Endothelial cell of umbilical vein (primary cell): Measurements from ENCODE around the gene ASB2. TPM values are rescaled to one million over a fixed set of nuclear protein-coding genes. Genes with fewer than 3 reads are reported as not detected.

Source experiments
- BruUV-seq: library from RNA; stranded (reverse); fragments of 400-500 nt; replicated peaks from 2 replicates; lab custom pipeline; 2021; lab: Mats Ljungman, UMichigan
- CTCF ChIA-PET: fragments of 300-600, 350-600 bp; sonication (Branson Sonifier 250); formaldehyde crosslinking; loops from one replicate; lab custom pipeline; 2021; ENCODE audit warnings: antibody characterized with exemption, inconsistent platforms; lab: Charles Lee
- POLR2A ChIA-PET: fragments of 300-600, 350-600 bp; sonication (Branson Sonifier 250); formaldehyde crosslinking; loops from one replicate; lab custom pipeline; 2021; ENCODE audit warnings: antibody characterized with exemption, inconsistent platforms; lab: Charles Lee
- DNase-seq: peaks from one replicate; pipeline ENCODE4 v3.0.0-alpha.2; 2011; ENCODE audit warnings: low read depth, low spot score
- FAIRE-seq: peaks from 2 replicates; lab custom pipeline; 2011; peaks lifted over from hg19 to GRCh38; lab: Jason Lieb, UNC
- H2AFZ ChIP-seq: 2 replicates; pipeline ENCODE4 v1.6.0; 2012; ENCODE audit warnings: low read depth, low read length, control low read depth, inconsistent platforms
- H3K27ac ChIP-seq: 2 replicates; pipeline ENCODE4 v1.5.1; 2011; ENCODE audit warnings: low read depth, mild to moderate bottlenecking, control low read depth, low read length, moderate library complexity; ENCODE audit not compliant: insufficient read depth
- H3K27me3 ChIP-seq, 2 experiments: 2 replicates each; pipeline versions ENCODE4 v1.6.0 to v1.6.1; 2011; ENCODE audit warnings: low read length in 2 of 2, mixed read lengths in 1 of 2; ENCODE audit not compliant: control insufficient read depth in 2 of 2, insufficient read depth in 2 of 2
- H3K36me3 ChIP-seq, 2 experiments: 2 replicates in 1 of 2; 3 replicates in 1 of 2; pipeline ENCODE4 v1.5.1; 2011; ENCODE audit warnings: low read length in 2 of 2, mild to moderate bottlenecking in 1 of 2, moderate library complexity in 1 of 2; ENCODE audit not compliant: control insufficient read depth in 2 of 2, insufficient read depth in 2 of 2; ENCODE audit errors: extremely low read depth in 1 of 2
- H3K4me1 ChIP-seq: 3 replicates; pipeline ENCODE4 v1.5.1; 2011; ENCODE audit warnings: mild to moderate bottlenecking, low read length; ENCODE audit not compliant: control insufficient read depth, insufficient read depth; ENCODE audit errors: extremely low read depth
- H3K4me2 ChIP-seq: 2 replicates; pipeline ENCODE4 v1.6.1; 2011; ENCODE audit warnings: low read length, control low read depth, mixed read lengths; ENCODE audit not compliant: insufficient read depth
- H3K4me3 ChIP-seq, 3 experiments: fragments of 200-600 bp in 1 of 3; sonication (generic), shearing (Covaris generic) in 1 of 3; replicated peaks in 1 of 3; 2 replicates each; pipeline ENCODE4 v1.5.1; 2011 to 2016; ENCODE audit warnings: control low read depth in 3 of 3, low read length in 3 of 3, mild to moderate bottlenecking in 2 of 3, inconsistent platforms in 1 of 3, low read depth in 1 of 3, moderate library complexity in 1 of 3; ENCODE audit not compliant: insufficient read depth in 1 of 3
- H3K79me2 ChIP-seq: 2 replicates; pipeline ENCODE4 v1.6.0; 2012; ENCODE audit warnings: low read length, inconsistent platforms; ENCODE audit not compliant: control insufficient read depth, insufficient read depth
- H3K9ac ChIP-seq: replicated peaks from 2 replicates; pipeline ENCODE3; 2011; ENCODE audit warnings: low read length, control low read depth; ENCODE audit not compliant: insufficient read depth; ENCODE audit errors: extremely low read depth
- H3K9me1 ChIP-seq: replicated peaks from 3 replicates; pipeline ENCODE4 v1.6.0; 2011; ENCODE audit warnings: mild to moderate bottlenecking, low read length; ENCODE audit not compliant: control insufficient read depth, insufficient read depth; ENCODE audit errors: extremely low read depth
- H3K9me3 ChIP-seq: replicated peaks from 2 replicates; pipeline ENCODE4 v1.5.1; 2012; ENCODE audit warnings: low read length, inconsistent platforms; ENCODE audit not compliant: control insufficient read depth, insufficient read depth
- H4K20me1 ChIP-seq: replicated peaks from 2 replicates; pipeline ENCODE3; 2011; ENCODE audit warnings: mild to moderate bottlenecking, low read length; ENCODE audit not compliant: control insufficient read depth, insufficient read depth; ENCODE audit errors: extremely low read depth
- EZH2 ChIP-seq: IDR thresholded peaks from 2 replicates; pipeline ENCODE4 v1.6.1; 2012; ENCODE audit warnings: borderline replicate concordance, low read depth, mild to moderate bottlenecking, moderate library complexity, low read length, inconsistent platforms; ENCODE audit not compliant: severe bottlenecking
- FOS ChIP-seq: IDR thresholded peaks from 2 replicates; pipeline ENCODE4 v1.6.1; 2011; ENCODE audit warnings: mild to moderate bottlenecking, low read length, moderate library complexity, borderline replicate concordance; ENCODE audit not compliant: insufficient read depth
- GATA2 ChIP-seq: IDR thresholded peaks from 2 replicates; pipeline ENCODE4 v1.7.0; 2011; ENCODE audit warnings: low read depth, mild to moderate bottlenecking, moderate library complexity, mixed read lengths, low read length; ENCODE audit not compliant: insufficient read length, insufficient read depth
- JUN ChIP-seq: IDR thresholded peaks from 2 replicates; pipeline ENCODE4 v1.6.1; 2011; ENCODE audit warnings: borderline replicate concordance, low read depth; ENCODE audit not compliant: insufficient read length, insufficient read depth
- MYC ChIP-seq: IDR thresholded peaks from one replicate; pipeline ENCODE4 v1.6.1; 2011; ENCODE audit warnings: mild to moderate bottlenecking, low read depth, low read length
- POLR2A ChIP-seq: IDR thresholded peaks from 2 replicates; pipeline ENCODE4 v1.6.1; 2012; ENCODE audit warnings: low read depth, mild to moderate bottlenecking, control low read depth, low read length
- POLR2AphosphoS5 ChIP-seq: IDR thresholded peaks from 2 replicates; pipeline ENCODE4 v1.6.1; 2012; ENCODE audit warnings: low read depth, mild to moderate bottlenecking, control low read depth, low read length, moderate library complexity; ENCODE audit not compliant: insufficient read depth
- dilution Hi-C: fragments of 300-500 bp; cut with MboI; formaldehyde crosslinking; loops from one replicate; pipeline ENCODE4 v1.15.0; 2019; ENCODE audit warnings: low sequenced_read_pairs; ENCODE audit not compliant: extremely low pct_ligation_motif_present
- intact Hi-C: fragments of 100-400 bp; cut with micrococcal nuclease; formaldehyde crosslinking; loops from one replicate; pipeline ENCODE4 v1.10.0; 2022
- polyA plus RNA-seq, 4 experiments: library from polyadenylated mRNA; depleted of rRNA in 3 of 4; stranded (reverse) in 3 of 4; unstranded in 1 of 4; fragments of >200 nt; gene quantifications; 2 replicates each; pipeline versions ENCODE4 v1.2.1 to v1.2.3, GENCODE V29; 2011 to 2012; ENCODE audit warnings: missing spikeins in 1 of 4
- total RNA-seq: library from RNA; stranded (reverse); gene quantifications from 2 replicates; pipeline ENCODE4 v1.2.3, GENCODE V29; 2021
- TF ChIP-seq, protein P1 (sequence below), 2 donors: IDR thresholded peaks; 1 replicate in 1 of 2; 2 replicates in 1 of 2; pipeline ENCODE4 v1.5.1; 2011; ENCODE audit warnings: low read length in 2 of 2, mild to moderate bottlenecking in 2 of 2, moderate library complexity in 2 of 2, control low read depth in 1 of 2, inconsistent platforms in 1 of 2, low read depth in 1 of 2; ENCODE audit not compliant: insufficient read depth in 1 of 2; ENCODE audit errors: extremely low read depth in 1 of 2
- TF ChIP-seq, protein P2 (sequence below): IDR thresholded peaks from 2 replicates; pipeline ENCODE4 v1.6.1; 2011; ENCODE audit not compliant: insufficient read depth, insufficient read length

ASB2 gene
- total and polyA plus RNA-seq, 2 donors (not counting 3 experiments of a cell fraction or from before 2014, with no cell fraction given), result not detected

DNA sequence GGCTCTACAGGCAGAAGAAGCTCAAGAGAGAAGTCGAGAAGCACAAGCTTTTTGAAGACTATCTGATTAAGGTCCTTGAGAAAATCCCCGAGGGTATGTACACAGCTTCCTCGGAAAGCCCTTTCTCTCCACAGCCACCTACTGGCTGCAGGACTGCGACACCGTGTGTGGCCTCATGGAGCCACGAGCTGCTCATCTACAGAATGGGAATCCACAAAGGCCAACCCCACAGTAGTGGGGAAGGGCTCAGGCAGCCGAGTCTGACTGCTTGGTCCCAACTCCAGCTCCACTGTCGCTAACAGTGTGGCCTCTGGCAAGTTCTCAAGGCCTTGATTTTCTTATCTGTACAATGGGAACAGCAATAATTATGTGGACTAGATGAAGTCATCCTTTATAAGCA is 23.2 kb upstream of the ASB2 start:
- no peaks in the 10 kb centered on the region for H4K20me1 ChIP-seq
- H3K27me3 ChIP-seq, result no peaks in the 10 kb centered on the region
- H3K9me3 ChIP-seq, result no peaks in the 10 kb centered on the region
- H3K9ac ChIP-seq, result no peak overlapping the region
- POLR2A ChIA-PET, result no interaction called here
- no peaks in the 10 kb centered on the region for H3K4me1 ChIP-seq
- H3K4me3 ChIP-seq, result no peak overlapping the region
- no TSS peak for BruUV-seq
- dilution Hi-C loops (no loop called here), intact Hi-C loops (no loop called here)
- H3K79me2 ChIP-seq, result no peaks in the 10 kb centered on the region
- H3K4me2 ChIP-seq, result no peak overlapping the region
- TF ChIP-seq POLR2A (no peak), POLR2AphosphoS5 (no peak), FOS (no peak), EZH2 (no peak), MYC (no peak), GATA2 (no peak), JUN (no peak)
- TF ChIP-seq, protein P1, sequence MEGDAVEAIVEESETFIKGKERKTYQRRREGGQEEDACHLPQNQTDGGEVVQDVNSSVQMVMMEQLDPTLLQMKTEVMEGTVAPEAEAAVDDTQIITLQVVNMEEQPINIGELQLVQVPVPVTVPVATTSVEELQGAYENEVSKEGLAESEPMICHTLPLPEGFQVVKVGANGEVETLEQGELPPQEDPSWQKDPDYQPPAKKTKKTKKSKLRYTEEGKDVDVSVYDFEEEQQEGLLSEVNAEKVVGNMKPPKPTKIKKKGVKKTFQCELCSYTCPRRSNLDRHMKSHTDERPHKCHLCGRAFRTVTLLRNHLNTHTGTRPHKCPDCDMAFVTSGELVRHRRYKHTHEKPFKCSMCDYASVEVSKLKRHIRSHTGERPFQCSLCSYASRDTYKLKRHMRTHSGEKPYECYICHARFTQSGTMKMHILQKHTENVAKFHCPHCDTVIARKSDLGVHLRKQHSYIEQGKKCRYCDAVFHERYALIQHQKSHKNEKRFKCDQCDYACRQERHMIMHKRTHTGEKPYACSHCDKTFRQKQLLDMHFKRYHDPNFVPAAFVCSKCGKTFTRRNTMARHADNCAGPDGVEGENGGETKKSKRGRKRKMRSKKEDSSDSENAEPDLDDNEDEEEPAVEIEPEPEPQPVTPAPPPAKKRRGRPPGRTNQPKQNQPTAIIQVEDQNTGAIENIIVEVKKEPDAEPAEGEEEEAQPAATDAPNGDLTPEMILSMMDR (IDR thresholded peaks at IDR 0.05; ENCODE audit: extremely low read depth in 1 of 2, insufficient read depth in 1 of 2, low read depth in 1 of 2, low read length in 2 of 2), result no peak
- TF ChIP-seq, protein P2, sequence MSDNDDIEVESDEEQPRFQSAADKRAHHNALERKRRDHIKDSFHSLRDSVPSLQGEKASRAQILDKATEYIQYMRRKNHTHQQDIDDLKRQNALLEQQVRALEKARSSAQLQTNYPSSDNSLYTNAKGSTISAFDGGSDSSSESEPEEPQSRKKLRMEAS, result no peak
- no peak for DNase-seq
- H3K9me1 ChIP-seq, result no peaks in the 10 kb centered on the region
- no peaks in the 10 kb centered on the region for H3K36me3 ChIP-seq
- no peak overlapping the region for H2AFZ ChIP-seq
- no peak overlapping the region for H3K27ac ChIP-seq
- FAIRE-seq, result no peak
- CTCF ChIA-PET, result interaction anchor here (0.8 to 12.5 kb wide), 6 partner anchors 16 to 792 kb away, joined by 3 to 368 read pairs (median 4); partner anchors contain the start of gene UBR7
